C4-2B (cell line): ENCODE results near the gene NSD2.

ENCODE experiments used
- CTCF ChIP-seq: fragments of 450-650 bp; conservative IDR thresholded peaks from 2 replicates; pipeline ENCODE4 v1.5.1; 2017; ENCODE audit warnings: mild to moderate bottlenecking
- ZFX ChIP-seq: fragments of 450-650 bp; IDR thresholded peaks from 2 replicates; pipeline ENCODE4 v1.6.1; 2017

- TF ChIP-seq CTCF (no peak), ZFX (no peak)
Observed at GRCh38 chr4:1985294-1985693, 114.1 kb downstream of the NSD2 start.
